IPS-NIHi7 (cell line): ENCODE results near the gene ST6GAL1.
A peak's percentile ranks its signal among the peaks of the same experiment; 100 is the strongest.
"Not testable (repeated sequence)": the region's sequence is repeated elsewhere in the genome, so short reads cannot be mapped to it uniquely, and the experiment has no call there.

Experiments used
- DNase-seq: peaks from one replicate; pipeline ENCODE4 v3.0.0; 2012; ENCODE audit warnings: mixed read lengths; ENCODE audit errors: extremely low spot score

Gene ST6GAL1

GRCh38 chr3:187046033-187046432 lies 115.7 kb downstream of the ST6GAL1 start:
- no peak for DNase-seq

GRCh38 chr3:187049462-187050101 lies 119.3 kb downstream of the ST6GAL1 start:
- no peak for DNase-seq

- DNase-seq = no peak
Measured at GRCh38 chr3:187051066-187051465, 120.7 kb downstream of the ST6GAL1 start.

GRCh38 chr3:187051724-187052366 lies 121.5 kb downstream of the ST6GAL1 start:
- no peak for DNase-seq

- not testable (repeated sequence) for DNase-seq
Measured at GRCh38 chr3:187052427-187052826, 122.1 kb downstream of the ST6GAL1 start.

GRCh38 chr3:187054433-187054832 lies 124.1 kb downstream of the ST6GAL1 start:
- DNase-seq = not testable (repeated sequence)

- DNase-seq = not testable (repeated sequence)
Measured at GRCh38 chr3:187057803-187058202, 127.5 kb downstream of the ST6GAL1 start.

- no peak for DNase-seq
Measured at GRCh38 chr3:187061748-187062147, 131.4 kb downstream of the ST6GAL1 start.

GRCh38 chr3:187062526-187063177 lies 132.3 kb downstream of the ST6GAL1 start:
- DNase-seq = no peak

- DNase-seq = peak; percentile 35
Measured at GRCh38 chr3:187063286-187064121, 133.2 kb downstream of the ST6GAL1 start.

- no peak for DNase-seq
Measured at GRCh38 chr3:187064210-187065115, 134.1 kb downstream of the ST6GAL1 start.

GRCh38 chr3:187066228-187066995 lies 136.1 kb downstream of the ST6GAL1 start:
- DNase-seq = peak; percentile 90

- DNase-seq = no peak
Measured at GRCh38 chr3:187068787-187069186, 138.5 kb downstream of the ST6GAL1 start.

GRCh38 chr3:187069857-187070516 lies 139.7 kb downstream of the ST6GAL1 start:
- DNase-seq = no peak

- no peak for DNase-seq
Measured at GRCh38 chr3:187072102-187072501, 141.8 kb downstream of the ST6GAL1 start.

- no peak for DNase-seq
Measured at GRCh38 chr3:187072511-187072910, 142.2 kb downstream of the ST6GAL1 start.

GRCh38 chr3:187073581-187074098 lies 143.3 kb downstream of the ST6GAL1 start:
- no peak for DNase-seq

- no peak for DNase-seq
Measured at GRCh38 chr3:187074846-187075245, 144.5 kb downstream of the ST6GAL1 start.

- no peak for DNase-seq
Measured at GRCh38 chr3:187076297-187076696, 146.0 kb downstream of the ST6GAL1 start.
